ENCODE results near the gene PKD1L1. TPM values are rescaled to one million over a fixed set of nuclear protein-coding genes. Genes with fewer than 3 reads are reported as not detected.
"Not testable (repeated sequence)": the region's sequence is repeated elsewhere in the genome, so short reads cannot be mapped to it uniquely, and the experiment has no call there.

The PKD1L1 gene
- total RNA-seq, 1 experiment from 2014 or later: 0.17 TPM

DNA sequence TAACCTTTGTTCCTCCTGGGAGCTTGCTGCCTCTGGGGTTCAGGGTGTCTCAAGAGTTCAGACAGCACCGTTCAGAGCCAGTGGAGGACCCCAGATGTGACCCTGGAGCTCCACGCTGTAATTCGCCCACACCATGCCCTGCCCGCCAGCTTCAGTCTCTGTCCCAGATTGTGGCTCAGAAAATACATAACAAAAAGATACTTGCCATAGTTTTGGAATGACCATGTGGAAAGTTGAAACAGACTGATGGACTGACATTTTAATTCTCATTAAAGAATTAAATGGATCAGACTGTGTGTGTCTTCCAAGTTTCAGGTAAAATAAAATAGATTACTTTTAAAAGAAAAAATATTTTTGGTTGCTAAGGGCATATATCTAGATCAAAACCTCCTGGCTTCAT lies 191.6 kb downstream of the PKD1L1 start (continued):
- TF ChIP-seq, protein P1, sequence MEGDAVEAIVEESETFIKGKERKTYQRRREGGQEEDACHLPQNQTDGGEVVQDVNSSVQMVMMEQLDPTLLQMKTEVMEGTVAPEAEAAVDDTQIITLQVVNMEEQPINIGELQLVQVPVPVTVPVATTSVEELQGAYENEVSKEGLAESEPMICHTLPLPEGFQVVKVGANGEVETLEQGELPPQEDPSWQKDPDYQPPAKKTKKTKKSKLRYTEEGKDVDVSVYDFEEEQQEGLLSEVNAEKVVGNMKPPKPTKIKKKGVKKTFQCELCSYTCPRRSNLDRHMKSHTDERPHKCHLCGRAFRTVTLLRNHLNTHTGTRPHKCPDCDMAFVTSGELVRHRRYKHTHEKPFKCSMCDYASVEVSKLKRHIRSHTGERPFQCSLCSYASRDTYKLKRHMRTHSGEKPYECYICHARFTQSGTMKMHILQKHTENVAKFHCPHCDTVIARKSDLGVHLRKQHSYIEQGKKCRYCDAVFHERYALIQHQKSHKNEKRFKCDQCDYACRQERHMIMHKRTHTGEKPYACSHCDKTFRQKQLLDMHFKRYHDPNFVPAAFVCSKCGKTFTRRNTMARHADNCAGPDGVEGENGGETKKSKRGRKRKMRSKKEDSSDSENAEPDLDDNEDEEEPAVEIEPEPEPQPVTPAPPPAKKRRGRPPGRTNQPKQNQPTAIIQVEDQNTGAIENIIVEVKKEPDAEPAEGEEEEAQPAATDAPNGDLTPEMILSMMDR (IDR thresholded peaks at IDR 0.05 in 2 of 3, conservative IDR thresholded peaks at IDR 0.05 in 1 of 3; ENCODE audit: borderline replicate concordance in 1 of 3, insufficient read depth in 1 of 3, low read depth in 2 of 3, low read length in 2 of 3): no peak

DNA sequence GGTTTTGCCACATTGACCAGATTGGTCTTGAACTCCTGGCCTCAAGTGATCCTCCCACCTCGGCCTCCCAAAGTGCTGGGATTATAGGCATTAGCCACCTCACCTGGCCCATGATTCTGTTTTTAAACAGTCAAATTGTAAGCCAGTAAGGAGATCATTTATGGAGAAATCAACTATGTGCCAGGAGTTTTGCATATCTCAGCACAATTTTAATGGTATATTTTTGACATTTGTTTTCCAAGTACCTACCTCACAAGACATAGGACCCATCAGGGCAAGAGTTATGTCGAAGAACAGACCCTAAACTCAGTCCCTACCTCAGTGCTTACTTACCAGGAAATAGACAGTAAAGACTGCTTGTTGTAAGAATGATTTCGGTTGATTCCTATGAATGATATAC lies 193.0 kb downstream of the PKD1L1 start:
- Histone ChIP-seq H3K9me3 (ENCODE audit: control insufficient read depth in 1 of 2, insufficient read depth in 1 of 2, low read depth in 1 of 2, low read length in 2 of 2) (no peaks in the 10 kb centered on the region), H3K9me2 (ENCODE audit: insufficient read depth) (no peaks in the 10 kb centered on the region), H3K27me3 (ENCODE audit: insufficient read depth, low read length) (no peaks in the 10 kb centered on the region), H3K27ac (ENCODE audit: low read depth, low read length) (no peak overlapping the region), H3K79me2 (ENCODE audit: insufficient read depth, low read length) (no peaks in the 10 kb centered on the region), H4K20me1 (ENCODE audit: insufficient read depth) (no peaks in the 10 kb centered on the region), H2AFZ (ENCODE audit: low read depth, low read length, poor library complexity, severe bottlenecking) (no peak overlapping the region), H3K36me3 (ENCODE audit: control insufficient read depth in 1 of 2, insufficient read depth in 2 of 2, low read length in 2 of 2) (no peaks in the 10 kb centered on the region), H3K4me3 (replicated peaks in 1 of 2; ENCODE audit: low read depth in 1 of 2, low read length in 2 of 2) (no peak overlapping the region), H3K4me2 (ENCODE audit: low read length) (no peak overlapping the region), H3K4me1 (ENCODE audit: control insufficient read depth in 1 of 2, insufficient read depth in 2 of 2, low read length in 2 of 2) (0 out of 4 replicates have a peak, but pooled peaks cover 0 to 2% of the 10 kb centered on the region in 2 experiments), H3K9ac (ENCODE audit: low read length) (no peak overlapping the region)
- intact Hi-C loops (cut with micrococcal nuclease): no loop called here
- DNase-seq (ENCODE audit: low read depth, low spot score): no peak
- CTCF ChIA-PET: no interaction called here
- RAD21 ChIA-PET (ENCODE audit: low non-redundant PET in 1 of 2, low total read pairs in 2 of 2, uncharacterized antibody in 2 of 2, unreplicated experiment in 2 of 2): no interaction called here
- no TSS peak for BruUV-seq (replicated peaks)
- no peak for TF ChIP-seq EGR1 (IDR thresholded peaks at IDR 0.05; ENCODE audit: low read depth)
- no peak for TF ChIP-seq EZH2 (IDR thresholded peaks at IDR 0.05)
- TF ChIP-seq ELF1 (IDR thresholded peaks at IDR 0.05; ENCODE audit: borderline replicate concordance, low read depth): no peak
- TF ChIP-seq, protein P2, sequence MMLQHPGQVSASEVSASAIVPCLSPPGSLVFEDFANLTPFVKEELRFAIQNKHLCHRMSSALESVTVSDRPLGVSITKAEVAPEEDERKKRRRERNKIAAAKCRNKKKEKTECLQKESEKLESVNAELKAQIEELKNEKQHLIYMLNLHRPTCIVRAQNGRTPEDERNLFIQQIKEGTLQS (IDR thresholded peaks at IDR 0.05): no peak
- no peak for TF ChIP-seq CEBPB (IDR thresholded peaks at IDR 0.05; ENCODE audit: low read depth)
- no peak for TF ChIP-seq CBX3 (IDR thresholded peaks at IDR 0.05; ENCODE audit: low read depth)
- ATAC-seq: no peak
- POLR2A ChIA-PET: no interaction called here

DNA sequence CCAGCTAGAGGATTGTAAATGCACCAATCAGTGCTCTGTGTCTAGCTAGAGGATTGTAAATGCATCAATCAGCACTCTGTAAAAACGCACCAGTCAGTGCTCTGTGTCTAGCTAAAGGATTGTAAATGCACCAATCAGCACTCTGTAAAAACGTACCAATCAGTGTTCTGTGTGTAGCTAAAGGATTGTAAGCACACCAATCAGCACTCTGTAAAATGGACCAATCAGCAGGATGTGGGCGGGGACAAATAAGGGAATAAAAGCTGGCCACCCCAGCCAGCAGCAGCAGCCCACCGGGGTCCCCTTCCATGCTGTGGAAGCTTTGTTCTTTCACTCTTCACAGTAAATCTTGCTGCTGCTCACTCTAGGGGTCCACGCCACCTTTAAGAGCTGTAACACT lies 196.5 kb downstream of the PKD1L1 start:
- H3K27me3 ChIP-seq (ENCODE audit: insufficient read depth, low read length); H3K4me3 ChIP-seq (replicated peaks in 1 of 2; ENCODE audit: low read depth in 1 of 2, low read length in 2 of 2); H3K9me3 ChIP-seq (ENCODE audit: control insufficient read depth in 1 of 2, insufficient read depth in 1 of 2, low read depth in 1 of 2, low read length in 2 of 2); DNase-seq (ENCODE audit: low read depth, low spot score); H3K9ac ChIP-seq (ENCODE audit: low read length); H3K4me2 ChIP-seq (ENCODE audit: low read length); H3K4me1 ChIP-seq (ENCODE audit: control insufficient read depth in 1 of 2, insufficient read depth in 2 of 2, low read length in 2 of 2); RAD21 ChIA-PET (ENCODE audit: low non-redundant PET in 1 of 2, low total read pairs in 2 of 2, uncharacterized antibody in 2 of 2, unreplicated experiment in 2 of 2); CTCF ChIA-PET; ATAC-seq; H3K36me3 ChIP-seq (ENCODE audit: control insufficient read depth in 1 of 2, insufficient read depth in 2 of 2, low read length in 2 of 2); H3K9me2 ChIP-seq (ENCODE audit: insufficient read depth); BruUV-seq (replicated peaks); H4K20me1 ChIP-seq (ENCODE audit: insufficient read depth); POLR2A ChIA-PET; H3K79me2 ChIP-seq (ENCODE audit: insufficient read depth, low read length); H2AFZ ChIP-seq (ENCODE audit: low read depth, low read length, poor library complexity, severe bottlenecking); intact Hi-C loops (cut with micrococcal nuclease); H3K27ac ChIP-seq (ENCODE audit: low read depth, low read length): not testable (repeated sequence)

All from HCT116 (cell line).